Measurements from ENCODE around the gene MT1X. TPM values are rescaled to one million over a fixed set of nuclear protein-coding genes. Genes with fewer than 3 reads are reported as not detected.

MT1X gene
- total and polyA plus RNA-seq, 2 donors: 10.8 to 1,604 TPM

DNA sequence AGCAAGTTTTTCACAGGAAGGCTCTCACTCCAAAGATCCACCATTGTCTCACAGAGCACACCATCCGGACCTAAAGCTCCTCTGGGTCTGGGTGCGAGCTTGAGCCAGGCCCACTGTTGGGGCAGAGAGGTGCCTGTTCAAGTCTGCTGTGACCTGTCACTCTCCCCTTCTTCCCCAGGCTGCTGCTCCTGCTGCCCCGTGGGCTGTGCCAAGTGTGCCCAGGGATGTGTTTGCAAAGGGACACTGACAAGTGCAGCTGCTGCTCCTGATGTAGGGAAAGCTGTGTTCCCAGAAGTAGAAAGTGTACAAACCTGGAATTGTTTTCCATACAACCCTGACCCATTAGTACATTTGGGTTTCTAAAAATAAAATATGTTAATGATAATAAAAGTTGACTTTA is 4.8 kb upstream of the MT1X start:
- WGBS: 76% methylated on average over 3 of the region's 3 CpGs
- no peaks in the 10 kb centered on the region for H3K36me3 ChIP-seq (ENCODE audit: insufficient read depth)
- no peak for DNase-seq (ENCODE audit: extremely low spot score)
- H3K4me1 ChIP-seq (ENCODE audit: insufficient read depth): no peaks in the 10 kb centered on the region
- H3K4me3 ChIP-seq (ENCODE audit: low read depth, low read length): no peak overlapping the region
- no peak overlapping the region for H3K27ac ChIP-seq (ENCODE audit: low read depth)

DNA sequence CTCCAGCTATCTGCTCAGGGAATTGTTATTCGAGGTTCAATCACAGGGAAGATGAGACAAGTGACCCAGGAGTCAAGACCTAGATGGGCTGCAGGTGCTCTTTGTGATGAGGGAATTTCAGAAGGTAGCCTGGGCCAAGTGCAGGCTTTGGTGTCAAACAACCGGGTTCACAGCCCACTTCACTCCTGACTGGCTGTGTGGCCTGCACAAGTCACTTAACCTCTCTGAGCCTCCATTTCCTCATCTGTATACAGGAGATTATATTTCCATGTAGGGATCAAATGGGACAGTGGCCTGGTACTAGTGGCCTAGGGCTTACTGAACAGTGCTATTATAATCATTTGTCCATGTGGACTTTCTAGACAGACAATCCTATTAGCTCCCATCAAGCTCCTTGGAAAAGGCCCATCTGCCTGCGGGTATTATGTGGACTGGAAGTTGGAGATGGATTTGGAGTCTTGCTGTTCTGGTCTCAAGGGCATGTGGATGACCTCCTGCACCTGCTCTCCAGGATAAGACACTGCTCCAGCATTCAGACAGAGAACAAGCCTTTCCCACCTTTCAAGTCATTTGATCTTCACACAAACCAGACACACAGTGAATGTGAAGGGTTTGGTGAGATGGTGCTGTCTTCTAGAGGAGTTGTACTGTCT is 3.1 kb upstream of the MT1X start:
- Histone ChIP-seq H3K27ac (ENCODE audit: low read depth) (no peak overlapping the region), H3K4me3 (ENCODE audit: low read depth, low read length) (no peak overlapping the region), H3K4me1 (ENCODE audit: insufficient read depth) (no peaks in the 10 kb centered on the region), H3K36me3 (ENCODE audit: insufficient read depth) (no peaks in the 10 kb centered on the region)
- DNase-seq (ENCODE audit: extremely low spot score): no peak
- WGBS: 90% methylated on average over 3 of the region's 3 CpGs

DNA sequence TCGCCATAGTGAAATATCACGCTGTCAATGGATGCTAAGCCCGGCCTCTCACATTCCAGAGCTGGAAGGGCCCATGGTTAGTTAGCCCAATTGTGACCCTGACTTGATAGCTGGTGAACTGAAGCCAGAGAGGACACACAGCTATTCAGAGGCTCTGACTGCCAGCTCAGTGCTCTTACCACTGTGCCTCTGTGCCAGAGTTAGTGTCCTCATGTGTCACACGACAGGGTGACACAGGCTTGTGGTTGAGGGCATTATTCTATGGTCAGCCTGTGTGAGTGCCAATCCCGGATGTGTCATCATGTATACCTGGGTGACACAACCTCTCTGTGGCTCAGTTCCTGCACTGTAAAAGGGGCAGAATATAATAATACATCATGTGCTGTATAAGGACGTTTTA is 2.5 kb upstream of the MT1X start:
- H3K36me3 ChIP-seq (ENCODE audit: insufficient read depth): no peaks in the 10 kb centered on the region
- no peaks in the 10 kb centered on the region for H3K4me1 ChIP-seq (ENCODE audit: insufficient read depth)
- H3K4me3 ChIP-seq (ENCODE audit: low read depth, low read length): no peak overlapping the region
- H3K27ac ChIP-seq (ENCODE audit: low read depth): no peak overlapping the region
- 85% methylated on average over 6 of the region's 6 CpGs for WGBS
- no peak for DNase-seq (ENCODE audit: extremely low spot score)

DNA sequence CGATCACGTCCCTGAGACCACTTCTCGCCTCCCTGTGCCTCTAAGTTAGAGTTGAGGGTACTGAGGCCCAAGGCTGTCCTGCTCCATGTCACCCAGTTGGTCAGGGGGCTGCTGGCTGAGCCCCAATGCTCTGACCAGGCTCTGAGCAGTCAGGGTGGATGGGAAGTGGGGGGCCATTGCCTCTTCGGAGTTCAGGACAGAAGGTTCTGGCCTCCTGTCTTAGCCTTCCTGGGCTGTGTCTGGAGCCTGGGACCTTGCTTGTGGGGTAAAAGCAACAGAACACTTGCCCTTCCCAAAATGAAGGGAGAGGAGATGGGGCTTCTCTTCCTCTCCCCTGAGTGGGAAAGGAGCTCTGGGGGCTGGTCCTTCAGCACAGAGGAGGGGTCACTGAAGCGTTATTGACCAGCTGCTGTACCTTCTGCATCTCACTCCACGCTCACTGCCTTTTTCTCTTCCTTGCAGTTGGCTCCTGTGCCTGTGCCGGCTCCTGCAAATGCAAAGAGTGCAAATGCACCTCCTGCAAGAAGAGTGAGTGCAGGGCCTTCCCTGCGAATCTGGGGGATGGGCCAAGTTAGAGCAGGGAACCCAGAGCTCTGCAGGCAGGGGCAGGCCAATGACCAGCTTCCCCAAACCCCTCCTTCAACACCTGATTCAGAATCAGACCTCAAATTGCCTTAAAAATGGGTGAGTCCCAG is 580 bp downstream of the MT1X start:
- Histone ChIP-seq H3K4me3 (ENCODE audit: low read depth, low read length) (peak overlapping the region; percentile 50), H3K4me1 (ENCODE audit: insufficient read depth) (no peaks in the 10 kb centered on the region), H3K27ac (ENCODE audit: low read depth) (no peak overlapping the region), H3K36me3 (ENCODE audit: insufficient read depth) (no peaks in the 10 kb centered on the region)
- WGBS: 46% methylated on average over 8 of the region's 8 CpGs
- no peak for DNase-seq (ENCODE audit: extremely low spot score)

DNA sequence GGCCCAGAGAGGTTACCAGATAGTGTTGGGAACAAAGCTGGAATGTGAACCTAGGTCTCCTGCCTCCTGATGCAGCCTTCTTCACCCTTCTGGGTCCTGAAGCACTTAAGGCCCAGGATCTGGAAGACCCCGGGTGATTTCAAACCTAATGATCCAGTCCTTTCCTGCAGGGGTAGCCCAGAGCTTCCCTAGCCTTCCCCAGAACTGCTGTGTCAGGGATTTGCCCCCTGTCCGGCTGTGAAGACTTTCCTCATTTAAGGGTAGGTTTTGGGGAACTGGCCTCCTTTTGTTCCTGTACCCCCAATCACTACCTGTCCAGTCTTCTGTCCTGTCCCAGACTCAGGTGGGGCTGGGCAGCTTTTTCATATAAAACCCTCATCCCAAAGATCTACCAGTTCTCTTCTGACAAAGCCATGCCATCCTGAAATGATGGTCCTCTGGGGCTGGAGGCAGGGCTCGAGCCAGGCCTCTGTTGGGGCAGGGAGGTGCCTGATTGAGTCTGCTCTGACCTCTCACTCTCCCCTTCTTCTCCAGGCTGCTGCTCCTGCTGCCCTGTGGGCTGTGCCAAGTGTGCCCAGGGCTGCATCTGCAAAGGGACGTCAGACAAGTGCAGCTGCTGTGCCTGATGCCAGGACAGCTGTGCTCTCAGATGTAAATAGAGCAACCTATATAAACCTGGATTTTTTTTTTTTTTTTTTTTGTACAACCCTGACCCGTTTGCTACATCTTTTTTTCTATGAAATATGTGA is 1.3 kb downstream of the MT1X start:
- Histone ChIP-seq H3K27ac (ENCODE audit: low read depth) (no peak overlapping the region), H3K4me1 (ENCODE audit: insufficient read depth) (no peaks in the 10 kb centered on the region), H3K36me3 (ENCODE audit: insufficient read depth) (no peaks in the 10 kb centered on the region), H3K4me3 (ENCODE audit: low read depth, low read length) (peak overlapping the region; percentile 50)
- WGBS: 86% methylated on average over 5 of the region's 5 CpGs
- DNase-seq (ENCODE audit: extremely low spot score): no peak

DNA sequence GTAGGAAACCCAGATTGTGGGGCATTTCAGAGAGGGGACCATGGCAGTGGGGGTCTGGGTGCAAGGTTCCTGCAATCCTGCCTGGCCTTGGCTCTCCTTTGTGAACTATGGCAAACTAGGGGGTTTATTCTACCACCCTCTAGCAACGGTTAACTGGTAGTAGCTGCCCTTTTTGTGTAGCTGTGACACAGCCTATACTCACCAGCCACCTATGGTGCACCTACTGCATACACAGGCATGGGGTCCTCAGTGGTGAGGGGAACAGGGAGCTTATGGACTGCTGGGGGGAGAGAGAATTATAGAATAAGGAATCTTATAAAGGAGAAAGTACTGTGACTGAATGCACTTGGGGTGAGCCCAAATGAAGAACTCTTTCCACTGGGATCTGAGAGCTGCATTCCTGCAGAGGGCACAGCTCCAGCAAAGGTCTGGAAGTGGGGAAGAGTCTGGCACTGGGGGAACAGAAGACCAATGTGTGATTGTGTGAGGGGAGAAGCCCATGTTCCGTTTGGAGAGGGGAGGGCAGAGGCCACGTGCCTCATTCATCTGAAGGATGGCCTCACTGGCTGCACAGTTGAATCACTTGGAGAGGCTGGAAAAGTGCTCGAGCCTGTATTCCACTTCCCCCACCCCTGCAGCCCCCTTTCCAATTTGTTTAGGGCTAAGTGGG is 2.1 kb downstream of the MT1X start:
- no peak overlapping the region for H3K27ac ChIP-seq (ENCODE audit: low read depth)
- H3K4me3 ChIP-seq (ENCODE audit: low read depth, low read length): no peak overlapping the region
- no peak for DNase-seq (ENCODE audit: extremely low spot score)
- whole genome bisulfite sequencing: 74% methylated on average over 4 of the region's 4 CpGs
- no peaks in the 10 kb centered on the region for H3K4me1 ChIP-seq (ENCODE audit: insufficient read depth)
- no peaks in the 10 kb centered on the region for H3K36me3 ChIP-seq (ENCODE audit: insufficient read depth)

DNA sequence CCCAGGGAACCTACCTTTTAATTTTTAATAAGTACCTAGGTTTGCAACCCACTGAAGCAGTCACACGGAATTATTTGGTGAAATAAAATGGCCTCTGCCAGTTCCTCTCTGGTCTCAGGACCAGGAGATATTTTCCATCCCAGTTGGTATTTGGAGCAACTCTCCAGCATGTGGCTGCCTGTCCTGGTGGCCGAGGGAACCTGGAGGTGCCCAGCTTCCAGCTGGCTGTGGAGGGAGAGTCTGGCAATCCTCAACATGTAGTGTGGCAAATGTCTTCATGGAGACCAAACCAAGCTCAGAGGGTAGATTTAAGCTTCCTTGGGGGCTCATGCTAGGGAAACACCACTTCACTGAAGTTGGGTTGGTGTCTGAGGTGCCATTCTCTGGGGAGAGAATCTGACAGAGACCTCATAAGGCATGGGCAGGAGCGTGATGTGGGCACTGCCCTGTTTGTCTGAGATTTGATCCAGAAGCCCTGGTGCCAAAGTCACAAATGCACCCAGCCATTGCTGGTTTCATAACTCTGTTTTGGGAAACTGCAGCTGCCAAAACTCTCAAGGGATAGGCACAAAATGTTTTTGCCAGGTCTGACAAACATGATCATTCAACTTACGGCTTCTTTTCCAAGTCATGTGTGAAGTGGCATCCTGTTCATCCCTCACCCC is 2.8 kb downstream of the MT1X start:
- no peaks in the 10 kb centered on the region for H3K4me1 ChIP-seq (ENCODE audit: insufficient read depth)
- H3K27ac ChIP-seq (ENCODE audit: low read depth): no peak overlapping the region
- H3K36me3 ChIP-seq (ENCODE audit: insufficient read depth): no peaks in the 10 kb centered on the region
- no peak overlapping the region for H3K4me3 ChIP-seq (ENCODE audit: low read depth, low read length)
- DNase-seq (ENCODE audit: extremely low spot score): no peak
- 92% methylated on average over 4 of the region's 4 CpGs for WGBS

DNA sequence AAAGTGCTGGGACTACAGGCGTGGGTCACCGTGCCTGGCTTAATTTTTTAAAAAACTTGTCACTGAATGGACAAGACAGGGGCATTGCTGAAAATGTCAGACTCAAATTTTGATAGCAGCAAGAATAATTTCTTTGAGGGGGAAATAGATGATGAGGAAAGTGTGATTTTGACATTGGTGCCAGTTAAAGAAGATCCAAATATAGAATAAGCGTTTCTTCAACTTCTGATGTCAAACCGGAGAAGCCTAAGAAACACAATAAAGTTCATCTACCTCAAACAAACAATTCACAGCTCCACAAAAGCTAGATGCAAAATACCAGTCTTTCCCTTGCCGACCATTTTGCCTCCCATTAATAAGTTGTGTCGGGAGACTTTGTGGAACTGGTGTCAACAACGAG is 4.5 kb downstream of the MT1X start:
- DNase-seq (ENCODE audit: extremely low spot score): no peak
- WGBS: 96% methylated on average over 7 of the region's 7 CpGs

DNA sequence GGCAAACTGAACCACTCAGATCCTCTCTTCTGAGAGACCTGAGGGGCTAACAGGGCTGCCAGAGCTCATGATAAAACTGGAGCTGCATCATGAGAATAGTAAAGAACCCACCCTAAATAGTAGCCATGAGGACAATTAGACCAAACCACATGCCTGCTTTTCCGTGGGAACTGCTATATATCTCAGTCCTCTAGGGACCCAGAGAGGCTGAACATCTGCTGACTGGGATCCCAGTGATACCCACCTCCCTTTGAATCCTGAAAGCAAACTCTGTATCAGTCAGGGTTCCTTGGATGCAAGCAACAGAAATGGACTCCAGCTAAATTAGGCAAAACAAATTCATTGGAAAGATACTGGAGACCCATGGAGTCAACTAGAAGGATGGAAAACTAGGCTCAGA is 6.5 kb downstream of the MT1X start:
- Histone ChIP-seq H3K36me3 (ENCODE audit: insufficient read depth) (no peaks in the 10 kb centered on the region), H3K4me3 (ENCODE audit: low read depth, low read length) (no peak overlapping the region), H3K27ac (ENCODE audit: low read depth) (no peak overlapping the region), H3K4me1 (ENCODE audit: insufficient read depth) (no peaks in the 10 kb centered on the region)
- WGBS: 64% methylated on average over 1 of the region's 1 CpG
- DNase-seq (ENCODE audit: extremely low spot score): no peak

More for the DNA sequence above, 4.5 kb downstream of the MT1X start:
- Histone ChIP-seq H3K4me3 (ENCODE audit: low read depth, low read length) (no peak overlapping the region), H3K4me1 (ENCODE audit: insufficient read depth) (no peaks in the 10 kb centered on the region), H3K27ac (ENCODE audit: low read depth) (no peak overlapping the region), H3K36me3 (ENCODE audit: insufficient read depth) (no peaks in the 10 kb centered on the region)

DNA sequence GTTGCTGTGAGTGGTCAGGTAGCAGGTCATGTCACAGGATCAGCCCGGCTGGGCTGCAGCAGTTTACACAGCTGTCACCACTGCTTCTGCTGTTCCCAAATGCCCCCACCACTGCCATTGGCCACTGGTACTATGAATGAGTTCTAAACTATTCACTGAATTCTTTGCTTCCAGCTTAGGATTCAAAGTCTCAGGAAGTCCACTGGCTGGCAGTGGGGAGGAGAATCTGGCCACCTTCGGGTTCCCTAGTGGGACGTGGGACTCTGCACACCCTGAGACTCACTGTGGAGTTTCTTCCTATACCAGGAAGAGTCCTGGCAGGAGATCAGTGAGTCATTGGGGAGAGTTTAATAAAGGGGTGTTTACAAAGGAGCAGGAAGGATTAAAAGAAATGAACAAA is 6.9 kb downstream of the MT1X start:
- Histone ChIP-seq H3K27ac (ENCODE audit: low read depth) (no peak overlapping the region), H3K4me1 (ENCODE audit: insufficient read depth) (no peaks in the 10 kb centered on the region), H3K36me3 (ENCODE audit: insufficient read depth) (no peaks in the 10 kb centered on the region), H3K4me3 (ENCODE audit: low read depth, low read length) (no peak overlapping the region)
- 67% methylated on average over 3 of the region's 3 CpGs for WGBS
- no peak for DNase-seq (ENCODE audit: extremely low spot score)

DNA sequence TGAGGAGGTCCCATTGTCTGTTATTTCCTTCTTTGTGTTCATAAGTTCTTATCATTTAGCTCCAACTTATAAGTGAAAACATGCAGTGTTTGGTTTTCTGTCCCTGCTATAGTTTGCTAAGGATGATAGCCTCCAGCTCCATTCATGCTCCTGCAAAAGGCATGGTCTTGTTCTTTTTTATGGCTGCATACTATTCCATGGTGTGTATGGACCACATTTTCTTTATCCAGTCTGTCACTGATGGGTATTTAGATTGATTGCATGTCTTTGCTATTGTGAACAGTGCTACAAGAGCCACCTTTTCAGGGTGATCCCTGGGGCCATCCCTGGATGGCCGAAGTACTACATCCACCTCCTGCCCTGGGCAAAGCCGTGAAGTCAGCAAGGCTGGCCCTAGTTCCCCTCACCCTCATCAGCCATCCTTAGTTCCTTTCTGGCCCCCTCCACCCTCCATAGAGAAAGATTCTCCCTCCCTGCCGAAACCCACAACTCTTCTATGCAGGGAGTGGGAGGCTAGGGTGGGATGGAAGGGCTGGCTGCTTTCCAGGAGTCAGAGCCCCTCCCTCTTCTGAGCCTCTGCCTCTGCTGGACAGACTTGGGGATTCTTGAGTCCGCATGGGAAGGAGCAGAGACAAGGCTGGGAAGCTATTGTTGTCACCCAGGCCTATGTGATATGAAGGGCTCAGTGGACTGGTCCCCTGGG is 8.3 kb downstream of the MT1X start:
- no peak overlapping the region for H3K27ac ChIP-seq (ENCODE audit: low read depth)
- 89% methylated on average over 4 of the region's 4 CpGs for WGBS
- no peak for DNase-seq (ENCODE audit: extremely low spot score)
- H3K4me3 ChIP-seq (ENCODE audit: low read depth, low read length): no peak overlapping the region
- H3K36me3 ChIP-seq (ENCODE audit: insufficient read depth): no peaks in the 10 kb centered on the region
- H3K4me1 ChIP-seq (ENCODE audit: insufficient read depth): no peaks in the 10 kb centered on the region

DNA sequence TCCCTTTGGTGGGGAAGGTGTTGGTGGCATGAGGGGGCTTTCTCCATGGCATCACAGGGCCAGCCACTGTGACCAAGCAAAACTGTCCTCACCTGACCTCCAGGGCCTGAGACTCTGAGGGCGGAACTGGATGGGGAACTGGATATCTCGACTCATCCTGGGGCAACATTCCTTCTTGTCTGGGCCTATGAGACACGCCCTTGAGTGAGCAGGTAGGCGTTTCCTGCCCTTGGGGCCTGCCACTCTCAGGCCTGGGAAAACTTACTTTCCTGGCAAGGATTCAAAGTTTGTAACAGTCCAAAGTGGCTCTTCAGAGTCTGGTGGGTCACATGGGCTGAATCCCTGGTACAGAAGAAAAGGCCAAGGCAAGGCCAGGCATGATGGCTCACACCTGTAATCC is 9.6 kb downstream of the MT1X start:
- DNase-seq (ENCODE audit: extremely low spot score): peak; percentile 37
- Histone ChIP-seq H3K4me1 (ENCODE audit: insufficient read depth) (no peaks in the 10 kb centered on the region), H3K27ac (ENCODE audit: low read depth) (no peak overlapping the region), H3K36me3 (ENCODE audit: insufficient read depth) (no peaks in the 10 kb centered on the region), H3K4me3 (ENCODE audit: low read depth, low read length) (no peak overlapping the region)
- WGBS: 61% methylated on average over 4 of the region's 4 CpGs

DNA sequence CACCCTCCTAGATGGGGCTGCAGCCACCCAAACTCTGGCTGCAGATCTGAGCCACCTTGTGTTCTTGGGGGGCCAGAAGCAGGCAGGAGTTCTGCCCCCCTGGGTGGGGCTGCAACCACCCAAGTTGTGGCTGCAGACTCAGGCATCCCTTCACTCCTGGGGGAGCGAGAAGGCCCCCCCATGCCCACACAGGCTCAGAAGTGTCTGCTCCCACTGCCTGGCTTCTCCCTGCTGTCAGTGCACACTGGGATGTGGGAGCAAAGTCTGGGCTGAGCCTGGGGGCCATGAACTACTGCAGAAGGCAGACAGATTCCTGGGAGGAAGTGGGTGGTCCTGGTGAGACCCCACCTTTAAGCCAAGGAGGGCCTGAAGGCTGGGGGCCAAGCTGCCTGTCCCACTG is 13.0 kb downstream of the MT1X start:
- H3K4me1 ChIP-seq (ENCODE audit: insufficient read depth): no peaks in the 10 kb centered on the region
- WGBS: 73% methylated on average over 1 of the region's 1 CpG
- H3K27ac ChIP-seq (ENCODE audit: low read depth): no peak overlapping the region
- no peak overlapping the region for H3K4me3 ChIP-seq (ENCODE audit: low read depth, low read length)
- no peaks in the 10 kb centered on the region for H3K36me3 ChIP-seq (ENCODE audit: insufficient read depth)
- no peak for DNase-seq (ENCODE audit: extremely low spot score)
